ENCODE results near the gene RBKS.
"Not testable (repeated sequence)": the region's sequence is repeated elsewhere in the genome, so short reads cannot be mapped to it uniquely, and the experiment has no call there.

The RBKS gene

GRCh38 chr2:27756091-27756490 lies 134.1 kb downstream of the RBKS start:
- DNase-seq, result no peak

DNA sequence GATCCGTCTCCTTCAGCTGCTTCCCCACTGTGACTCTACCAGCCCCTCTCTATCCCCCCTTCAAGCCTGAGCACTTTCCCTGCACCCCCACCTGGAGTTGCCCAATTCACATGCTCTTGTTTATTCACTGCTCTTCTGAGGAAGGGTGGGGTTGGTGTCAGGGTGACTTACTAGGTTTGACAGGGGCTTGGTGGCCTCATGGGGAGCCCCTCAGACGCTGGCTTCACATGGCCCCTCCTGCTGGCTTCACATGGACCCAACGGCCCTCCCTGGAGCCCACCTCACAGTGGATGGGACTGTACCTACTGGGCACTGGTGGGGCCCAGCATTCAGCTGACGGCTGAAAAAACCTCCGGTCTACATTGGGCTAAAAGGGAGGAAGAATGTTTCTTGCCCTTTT lies 135.4 kb downstream of the RBKS start:
- DNase-seq, result no peak

DNA sequence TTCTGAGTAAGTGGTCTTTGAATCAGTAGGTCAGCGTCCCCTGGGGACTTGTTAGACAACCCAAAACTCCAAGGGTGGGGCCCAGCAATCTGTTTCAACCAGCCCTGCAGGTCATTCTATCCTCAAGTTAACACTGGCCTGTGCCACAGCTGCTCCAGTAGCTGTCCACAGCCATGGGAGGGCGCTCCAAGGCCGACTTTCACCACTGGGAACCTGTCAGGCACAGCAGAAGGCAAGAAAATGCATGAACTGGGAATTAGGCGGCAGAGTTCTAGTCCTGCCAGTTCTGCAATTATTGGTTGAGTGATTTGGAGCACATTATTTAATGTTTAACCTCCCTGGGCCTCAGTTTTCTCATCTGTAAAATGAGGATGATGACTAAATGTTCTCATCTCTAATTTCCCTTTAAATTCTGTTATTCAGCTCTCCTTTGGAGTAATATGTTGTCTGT lies 136.0 kb downstream of the RBKS start:
- peak; percentile 71 for DNase-seq

DNA sequence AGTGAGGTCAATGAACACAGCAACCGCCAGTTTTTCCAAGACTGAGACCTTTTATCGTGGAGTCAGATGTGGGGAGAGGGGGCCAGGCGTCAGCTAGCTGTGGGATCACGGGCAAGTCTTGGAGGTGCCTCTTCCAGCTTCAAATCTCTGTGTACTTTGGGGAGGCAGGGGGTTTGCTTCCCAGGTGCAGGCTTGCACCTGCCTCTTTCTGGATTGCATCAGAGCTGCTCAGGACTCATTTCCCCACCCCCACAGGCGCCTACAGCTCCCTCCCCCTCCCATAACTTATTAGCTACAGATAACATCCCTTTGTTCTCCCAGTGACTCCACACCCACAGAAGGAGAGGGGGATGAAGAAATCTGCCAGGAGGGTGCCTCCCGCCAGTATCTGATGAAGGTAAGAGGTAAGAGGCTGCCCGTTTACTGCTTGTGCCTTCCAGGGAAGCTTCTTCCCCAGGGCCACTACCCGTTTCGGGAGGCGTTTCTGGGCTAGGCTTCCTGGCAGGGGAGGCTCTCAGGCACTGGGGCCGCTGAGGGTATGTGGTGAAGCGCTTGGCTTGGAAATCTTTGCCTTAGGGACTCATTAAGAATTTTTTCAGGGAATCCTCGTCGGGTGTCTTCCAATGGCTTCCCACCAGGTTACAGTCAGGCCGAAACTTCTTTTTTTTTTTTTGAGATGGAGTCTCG lies 137.5 kb downstream of the RBKS start:
- DNase-seq, result no peak

DNA sequence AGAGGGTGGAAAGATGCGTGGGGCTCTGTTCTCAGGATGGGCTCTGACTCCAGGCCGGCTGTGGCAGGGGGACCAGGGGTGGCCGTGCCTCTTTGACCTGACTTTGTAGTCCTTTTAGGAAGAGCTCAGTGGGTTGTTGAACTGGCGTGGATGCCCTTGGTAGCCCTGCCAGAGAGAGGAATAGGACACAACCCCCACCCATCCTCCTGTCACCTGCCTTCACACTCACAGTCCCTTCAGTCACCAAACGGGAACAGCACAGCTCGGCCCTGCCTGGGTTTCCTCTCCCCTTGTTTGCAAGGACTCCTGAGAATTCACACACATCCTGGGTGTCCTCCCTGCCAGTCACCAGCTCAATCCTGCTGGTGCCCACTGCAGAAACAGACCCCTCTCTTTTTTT lies 138.8 kb downstream of the RBKS start:
- no peak for DNase-seq

DNA sequence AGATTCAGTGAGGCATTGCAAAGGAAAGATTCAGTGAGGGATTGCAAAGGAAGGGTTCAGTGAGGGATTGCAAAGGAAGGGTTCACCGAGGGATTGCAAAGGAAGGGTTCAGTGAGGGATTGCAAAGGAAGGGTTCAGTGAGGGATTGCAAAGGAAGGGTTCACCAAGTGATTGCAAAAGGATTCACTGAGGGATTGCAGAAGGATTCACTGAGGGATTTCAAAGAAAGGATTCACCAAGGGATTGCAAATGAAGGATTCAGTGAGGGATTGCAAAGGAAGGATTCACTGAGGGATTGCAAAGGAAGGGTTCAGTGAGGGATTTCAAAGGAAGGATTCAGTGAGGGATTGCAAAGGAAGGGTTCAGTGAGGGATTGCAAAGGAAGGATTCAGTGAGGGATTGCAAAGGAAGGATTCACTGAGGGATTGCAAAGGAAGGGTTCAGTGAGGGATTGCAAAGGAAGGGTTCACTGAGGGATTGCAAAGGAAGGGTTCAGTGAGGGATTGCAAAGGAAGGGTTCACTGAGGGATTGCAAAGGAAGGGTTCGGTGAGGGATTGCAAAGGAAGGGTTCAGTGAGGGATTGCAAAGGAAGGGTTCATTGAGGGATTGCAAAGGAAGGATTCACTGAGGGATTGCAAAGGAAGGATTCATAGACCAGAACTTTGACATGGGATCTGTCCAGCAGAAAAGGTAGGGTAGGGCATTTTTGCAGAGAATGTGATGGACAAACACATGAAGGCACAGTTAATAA lies 141.2 kb downstream of the RBKS start:
- DNase-seq, result not testable (repeated sequence)

GRCh38 chr2:27747827-27748352 lies 142.3 kb downstream of the RBKS start:
- no peak for DNase-seq

- no peak for DNase-seq
Observed at GRCh38 chr2:27746325-27746724, 143.9 kb downstream of the RBKS start.

GRCh38 chr2:27745494-27745893 lies 144.7 kb downstream of the RBKS start:
- DNase-seq, result not testable (repeated sequence)

DNA sequence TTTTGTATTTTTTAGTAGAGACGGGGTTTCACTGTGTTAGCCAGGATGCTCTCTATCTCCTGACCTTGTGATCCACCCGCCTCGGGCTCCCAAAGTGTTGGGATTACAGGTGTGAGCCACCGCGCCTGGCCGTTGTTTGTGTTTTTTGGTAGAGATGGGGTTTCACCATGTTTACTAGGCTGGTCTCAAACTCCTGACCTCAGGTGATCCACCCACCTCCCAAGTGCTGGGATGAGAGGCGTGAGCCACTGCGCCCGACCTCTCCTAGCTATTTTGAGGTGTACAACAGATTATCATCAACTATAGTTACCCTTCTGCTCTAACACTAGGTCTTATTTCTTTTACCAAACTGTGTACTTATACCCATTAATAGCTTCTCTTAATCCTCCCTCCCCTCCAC lies 147.6 kb downstream of the RBKS start:
- DNase-seq, result no peak

DNA sequence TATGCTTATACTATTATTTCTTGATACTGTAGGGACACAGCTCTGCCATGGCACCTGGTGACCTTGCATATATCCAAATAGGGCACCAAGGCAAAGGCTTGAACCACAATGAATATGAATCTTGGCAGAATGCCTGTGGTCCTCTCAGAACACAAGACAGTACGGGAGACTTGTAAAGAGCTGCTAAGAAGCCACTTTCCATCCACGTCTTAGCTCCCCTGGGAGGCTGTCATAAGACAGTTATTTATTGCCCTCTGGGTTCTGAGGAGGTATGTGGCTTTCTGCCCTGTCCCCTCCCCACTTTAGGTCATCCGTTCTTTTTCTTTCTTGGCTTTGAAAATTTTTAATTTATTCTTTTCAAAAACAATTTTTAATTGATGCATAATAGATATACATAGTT lies 148.5 kb downstream of the RBKS start:
- DNase-seq, result no peak

GRCh38 chr2:27739058-27739373 lies 151.2 kb downstream of the RBKS start:
- no peak for DNase-seq

- DNase-seq, result no peak
Observed at GRCh38 chr2:27738349-27739057, 151.7 kb downstream of the RBKS start.

DNA sequence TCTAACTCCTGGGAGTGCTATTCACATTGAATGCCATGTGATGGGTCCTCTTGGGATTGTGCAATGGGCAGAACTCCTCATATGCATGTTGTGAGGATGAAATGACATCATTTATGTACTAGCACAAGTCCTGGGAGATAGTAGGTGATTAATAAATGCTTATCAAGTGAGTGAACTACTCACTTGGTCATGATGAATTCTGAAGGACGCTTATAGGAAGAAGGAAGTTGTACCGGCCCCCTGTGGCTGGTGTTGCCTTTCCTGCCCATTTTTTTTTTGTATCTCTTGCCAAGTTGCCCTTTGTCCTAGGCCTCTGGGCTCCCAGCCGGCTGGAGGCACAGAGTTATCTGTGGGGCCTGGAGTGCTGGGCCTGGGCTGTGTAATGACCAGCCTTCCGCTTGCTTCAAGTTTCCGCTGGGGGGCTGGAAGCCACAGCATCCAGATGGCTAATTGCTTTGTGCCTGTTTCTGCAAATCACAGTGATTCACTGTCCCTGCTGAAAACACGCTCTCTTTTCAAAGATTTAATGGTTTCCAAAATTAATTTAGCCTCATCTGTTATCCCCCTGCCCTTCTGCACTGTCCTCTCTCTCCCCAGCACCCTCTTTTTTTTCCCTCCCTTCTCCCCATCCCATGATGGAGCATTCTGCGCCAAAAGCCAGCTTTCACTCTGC lies 152.4 kb downstream of the RBKS start:
- no peak for DNase-seq

DNA sequence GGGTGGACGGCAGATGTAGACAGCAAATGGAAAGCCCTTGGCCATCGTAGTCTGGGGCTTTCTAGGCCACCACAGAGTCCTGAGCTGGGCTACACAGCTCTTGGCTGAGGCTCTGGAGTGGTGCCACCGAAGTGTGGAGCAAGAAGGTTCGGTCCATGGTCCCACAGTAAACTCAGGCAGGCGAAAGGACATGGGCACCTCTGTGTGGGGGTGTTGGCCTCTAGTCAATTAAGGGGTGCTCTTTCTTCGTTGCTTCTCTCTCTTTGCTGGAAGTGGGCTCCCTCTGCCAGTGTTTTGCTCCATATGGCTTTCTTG lies 153.3 kb downstream of the RBKS start:
- DNase-seq, result no peak

DNA sequence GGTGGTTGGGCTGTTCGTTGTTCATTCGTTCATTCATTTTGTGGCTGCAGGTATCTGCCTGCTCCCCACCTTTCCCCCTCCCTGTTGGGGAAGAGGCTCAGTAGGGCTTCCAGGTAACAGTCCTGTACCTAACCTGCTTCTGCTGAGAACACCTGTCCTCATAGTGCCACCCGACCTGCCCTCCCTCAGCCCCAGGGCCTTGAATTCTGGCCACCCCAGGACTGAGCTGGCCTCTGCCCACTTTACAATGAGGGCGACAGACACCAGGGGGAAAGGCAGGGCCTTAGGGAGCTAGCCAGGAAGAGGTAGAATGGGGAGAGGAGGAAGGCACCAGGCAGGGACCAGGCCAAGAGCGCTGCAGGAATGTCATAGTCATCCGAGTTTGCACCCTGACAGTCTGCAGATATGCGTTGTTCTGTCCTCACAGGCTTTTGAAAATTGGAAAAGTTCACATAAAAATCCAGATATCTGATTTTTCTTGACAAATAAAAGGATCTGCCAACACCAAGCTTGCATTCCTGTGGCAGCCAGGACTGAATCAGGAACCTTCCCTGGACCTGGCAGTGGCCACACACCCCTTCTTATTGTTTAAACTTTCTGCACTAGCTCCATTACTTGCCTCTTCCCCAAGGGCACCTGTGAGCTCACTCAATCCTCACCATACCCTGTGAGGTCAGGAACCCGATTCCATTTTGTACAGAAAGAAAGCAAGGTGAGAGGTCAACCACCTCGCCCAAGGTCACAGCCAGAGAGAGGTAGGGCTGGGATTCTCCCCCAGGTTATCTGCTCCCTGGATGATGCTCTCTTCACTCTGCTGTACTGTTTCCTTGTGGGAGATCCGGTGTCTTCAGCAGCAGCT lies 153.9 kb downstream of the RBKS start:
- no peak for DNase-seq

GRCh38 chr2:27735263-27735904 lies 154.8 kb downstream of the RBKS start:
- peak; percentile 26 for DNase-seq

GRCh38 chr2:27734305-27734704 lies 155.9 kb downstream of the RBKS start:
- no peak for DNase-seq

Measured in CD4-positive, alpha-beta T cell treated with Interleukin-12 subunit alpha and Interleukin-12 subunit beta, for 1 hour (primary cell).